Spleen (tissue), 7 donors: ENCODE data around the gene PER1.

ENCODE experiments used
- POLR2A ChIP-seq, 3 donors: fragments of 450-650 bp; IDR thresholded peaks; one replicate each; pipeline ENCODE4 v1.5.1; 2017; ENCODE audit warnings: antibody characterized with exemption in 3 of 3, mild to moderate bottlenecking in 1 of 3
- TF ChIP-seq, protein P1 (sequence below), 11 experiments: fragments of 200-600 bp in 7 of 11; fragments of 450-650 bp in 4 of 11; sonication (generic) in 4 of 11; IDR thresholded peaks in 8 of 11; conservative IDR thresholded peaks in 3 of 11; 1 replicate in 7 of 11; 2 replicates in 4 of 11; pipeline versions ENCODE4 v1.4.0 to v1.8.0; 2016 to 2021; ENCODE audit warnings: antibody characterized with exemption in 11 of 11, inconsistent platforms in 4 of 11, mild to moderate bottlenecking in 1 of 11
- donor health status: DM: no; HTN: no; CAD: no; lungs with moderate emphysema.
- donor health status: DM: no; HTN: no; CAD: no.
- donor health status: DM: no; HTN: no; CAD: no.

DNA sequence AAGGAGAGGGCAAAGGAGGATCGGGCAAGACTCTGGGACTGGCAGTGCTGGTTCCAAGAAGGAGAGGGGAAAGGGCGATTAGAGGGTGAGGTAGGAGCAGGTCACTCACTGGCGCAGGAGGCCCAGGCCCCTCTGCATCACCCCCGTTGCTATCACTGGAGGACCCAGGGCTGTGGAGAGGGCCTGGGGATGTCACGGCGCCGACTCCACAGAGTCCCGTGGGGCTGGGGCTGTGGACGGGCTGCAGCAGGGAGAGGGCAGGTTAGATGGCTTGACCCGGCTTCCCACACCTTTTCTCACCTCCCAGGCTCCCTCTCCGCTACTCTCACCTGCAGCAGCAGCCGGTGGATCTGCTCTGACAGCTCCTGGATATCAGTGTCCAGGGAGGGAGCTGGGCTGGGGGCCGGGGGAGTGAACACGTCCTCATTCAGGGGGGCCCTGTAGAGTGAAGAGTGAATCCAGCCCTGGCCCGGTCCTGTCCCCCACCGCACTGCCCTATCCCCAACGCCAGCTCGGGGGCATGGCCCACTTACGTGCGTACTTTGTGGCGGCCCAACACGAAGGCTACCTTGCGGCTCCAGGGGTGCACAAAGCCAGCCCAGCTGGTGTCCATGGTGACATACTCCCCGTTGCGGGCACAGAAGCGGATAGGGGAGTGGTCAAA, 4.9 kb downstream of the PER1 start:
- TF ChIP-seq POLR2A (IDR thresholded peaks at IDR 0.05), result no peak
- TF ChIP-seq, protein P1, sequence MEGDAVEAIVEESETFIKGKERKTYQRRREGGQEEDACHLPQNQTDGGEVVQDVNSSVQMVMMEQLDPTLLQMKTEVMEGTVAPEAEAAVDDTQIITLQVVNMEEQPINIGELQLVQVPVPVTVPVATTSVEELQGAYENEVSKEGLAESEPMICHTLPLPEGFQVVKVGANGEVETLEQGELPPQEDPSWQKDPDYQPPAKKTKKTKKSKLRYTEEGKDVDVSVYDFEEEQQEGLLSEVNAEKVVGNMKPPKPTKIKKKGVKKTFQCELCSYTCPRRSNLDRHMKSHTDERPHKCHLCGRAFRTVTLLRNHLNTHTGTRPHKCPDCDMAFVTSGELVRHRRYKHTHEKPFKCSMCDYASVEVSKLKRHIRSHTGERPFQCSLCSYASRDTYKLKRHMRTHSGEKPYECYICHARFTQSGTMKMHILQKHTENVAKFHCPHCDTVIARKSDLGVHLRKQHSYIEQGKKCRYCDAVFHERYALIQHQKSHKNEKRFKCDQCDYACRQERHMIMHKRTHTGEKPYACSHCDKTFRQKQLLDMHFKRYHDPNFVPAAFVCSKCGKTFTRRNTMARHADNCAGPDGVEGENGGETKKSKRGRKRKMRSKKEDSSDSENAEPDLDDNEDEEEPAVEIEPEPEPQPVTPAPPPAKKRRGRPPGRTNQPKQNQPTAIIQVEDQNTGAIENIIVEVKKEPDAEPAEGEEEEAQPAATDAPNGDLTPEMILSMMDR (IDR thresholded peaks at IDR 0.05 in 8 of 11, conservative IDR thresholded peaks at IDR 0.05 in 3 of 11), result no peak
